Activated CD4-positive, alpha-beta T cell treated with anti-CD3 and anti-CD28 coated beads, Interleukin-2, amount 50 U/mL, for 1 hour (primary cell): Measurements from ENCODE around the gene SFMBT2.

Source experiments
- DNase-seq: peaks from one replicate; pipeline ENCODE4 v3.0.0-alpha.2; 2020

Gene SFMBT2

GRCh38 chr10:7424919-7425318 lies 14.1 kb upstream of the SFMBT2 start:
- DNase-seq = no peak

GRCh38 chr10:7424315-7424714 lies 13.5 kb upstream of the SFMBT2 start:
- DNase-seq = no peak

GRCh38 chr10:7423521-7423920 lies 12.7 kb upstream of the SFMBT2 start:
- no peak for DNase-seq

- DNase-seq = no peak
Measured at GRCh38 chr10:7421526-7421925, 10.7 kb upstream of the SFMBT2 start.

- DNase-seq = no peak
Measured at GRCh38 chr10:7419998-7420397, 9.2 kb upstream of the SFMBT2 start.

- DNase-seq = no peak
Measured at GRCh38 chr10:7417807-7418206, 7.0 kb upstream of the SFMBT2 start.

GRCh38 chr10:7417103-7417623 lies 6.3 kb upstream of the SFMBT2 start:
- DNase-seq = no peak

GRCh38 chr10:7414766-7415165 lies 3.9 kb upstream of the SFMBT2 start:
- no peak for DNase-seq

GRCh38 chr10:7412928-7413282 lies 2.1 kb upstream of the SFMBT2 start:
- no peak for DNase-seq

GRCh38 chr10:7412237-7412927 lies 1.5 kb upstream of the SFMBT2 start:
- no peak for DNase-seq

- no peak for DNase-seq
Measured at GRCh38 chr10:7411671-7412128, 866 bp upstream of the SFMBT2 start.

GRCh38 chr10:7410301-7410861 lies 453 bp downstream of the SFMBT2 start:
- DNase-seq = peak; percentile 11

GRCh38 chr10:7409732-7410168 lies 1.1 kb downstream of the SFMBT2 start:
- DNase-seq = no peak

GRCh38 chr10:7409045-7409731 lies 1.6 kb downstream of the SFMBT2 start:
- peak; percentile 54 for DNase-seq

GRCh38 chr10:7408291-7409044 lies 2.4 kb downstream of the SFMBT2 start:
- DNase-seq = peak; percentile 43

GRCh38 chr10:7407368-7408290 lies 3.2 kb downstream of the SFMBT2 start:
- peak; percentile 46 for DNase-seq

- DNase-seq = no peak
Measured at GRCh38 chr10:7406712-7407333, 4.0 kb downstream of the SFMBT2 start.

- no peak for DNase-seq
Measured at GRCh38 chr10:7405637-7406036, 5.2 kb downstream of the SFMBT2 start.

GRCh38 chr10:7403620-7404019 lies 7.2 kb downstream of the SFMBT2 start:
- DNase-seq = no peak

- no peak for DNase-seq
Measured at GRCh38 chr10:7401782-7402181, 9.1 kb downstream of the SFMBT2 start.

- DNase-seq = no peak
Measured at GRCh38 chr10:7401156-7401555, 9.7 kb downstream of the SFMBT2 start.
